ENCODE data around the gene PAX3.

Gene PAX3

GRCh38 chr2:222272446-222273015 is 26.3 kb downstream of the PAX3 start:
- DNase-seq, result peak in 1 of 58 donors; percentile 7

DNA sequence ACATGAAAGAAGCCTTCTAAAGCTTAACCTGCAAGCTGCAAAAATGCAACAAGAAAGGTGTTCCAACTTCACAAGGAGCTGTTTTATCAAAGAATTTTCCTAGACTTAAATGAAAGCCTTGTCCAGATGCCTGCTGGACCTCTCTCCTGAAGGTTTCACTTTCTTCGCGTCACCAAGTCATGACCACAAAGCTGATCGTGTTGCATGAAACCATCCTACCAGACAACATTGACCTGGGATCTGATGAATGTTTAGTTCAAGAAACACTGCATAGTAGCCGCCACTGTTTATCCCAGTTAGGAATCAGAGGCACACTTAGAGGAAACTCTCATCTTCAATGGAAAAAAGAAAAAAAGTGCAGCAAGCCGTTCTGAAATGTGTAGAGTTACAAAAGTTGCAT is 26.9 kb downstream of the PAX3 start:
- no peak for DNase-seq

- DNase-seq, result no peak
Observed at GRCh38 chr2:222270396-222270795, 28.4 kb downstream of the PAX3 start.

DNA sequence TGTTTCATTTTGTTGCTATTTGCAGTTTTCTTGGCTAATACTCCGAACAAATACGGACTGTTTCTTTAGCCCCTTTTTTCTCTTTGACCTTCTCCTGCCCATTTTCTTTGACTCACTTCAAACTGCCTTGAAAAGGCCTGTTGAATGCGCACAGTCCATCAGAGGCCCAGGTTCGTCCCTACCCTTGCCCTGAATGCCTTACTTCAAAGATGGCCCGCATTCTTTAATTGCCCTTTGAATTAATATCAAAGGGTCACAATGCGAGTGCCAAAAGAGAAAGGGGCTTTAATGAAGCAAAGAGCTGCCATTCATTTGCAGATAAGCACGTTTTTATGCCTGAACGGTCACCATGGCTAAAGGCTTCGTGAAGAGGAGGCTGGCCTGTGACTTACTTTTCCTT is 29.7 kb downstream of the PAX3 start:
- no peak for DNase-seq

- DNase-seq, result no peak
Observed at GRCh38 chr2:222268311-222268990, 30.3 kb downstream of the PAX3 start.

DNA sequence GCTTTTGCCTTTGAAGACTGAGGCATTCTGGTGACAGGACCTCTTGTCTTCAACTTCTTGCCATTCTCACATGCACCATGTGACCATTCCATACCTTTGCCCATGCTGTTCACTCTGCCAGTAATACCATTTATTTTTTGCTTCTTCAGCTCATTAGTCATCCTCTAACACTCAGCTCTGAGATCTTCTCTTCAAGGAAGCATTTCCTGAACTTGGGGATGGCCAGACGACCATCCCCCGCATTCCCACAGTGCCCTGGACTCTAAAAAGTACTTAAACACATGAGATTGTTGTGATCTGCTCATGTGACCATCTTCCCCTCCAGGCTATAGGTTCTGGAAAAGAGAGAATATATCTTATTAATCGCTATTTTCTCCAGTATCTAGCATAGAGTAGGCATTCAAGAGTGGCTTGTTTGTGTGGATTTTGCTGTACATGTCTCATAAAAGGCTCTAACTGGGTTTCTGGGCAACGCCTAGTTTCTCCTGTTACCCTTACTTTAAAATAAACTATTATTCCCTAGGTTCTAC is 33.9 kb downstream of the PAX3 start:
- no peak for DNase-seq

GRCh38 chr2:222261504-222261903 is 37.3 kb downstream of the PAX3 start:
- DNase-seq, result no peak

- no peak for DNase-seq
Observed at GRCh38 chr2:222257645-222258044, 41.2 kb downstream of the PAX3 start.

DNA sequence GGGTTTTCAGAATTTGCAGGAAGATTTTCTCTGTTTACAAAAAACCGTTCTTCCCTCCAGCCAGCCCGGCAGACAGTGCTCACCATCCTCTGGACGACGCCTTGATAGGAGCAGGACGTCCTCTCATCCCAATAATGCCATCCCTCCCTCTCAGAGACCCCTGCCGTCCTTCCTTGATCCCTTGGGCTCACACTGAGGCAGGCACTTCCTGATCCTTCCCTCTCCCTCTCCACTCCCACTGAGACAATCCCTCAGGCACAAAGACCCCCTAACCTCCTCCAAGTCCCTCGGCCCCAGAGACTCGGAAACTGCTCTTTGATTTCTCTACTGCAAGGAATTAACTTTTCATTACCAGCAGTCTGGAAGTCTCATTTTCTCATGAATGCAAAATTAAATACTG is 42.5 kb downstream of the PAX3 start:
- no peak for DNase-seq

DNA sequence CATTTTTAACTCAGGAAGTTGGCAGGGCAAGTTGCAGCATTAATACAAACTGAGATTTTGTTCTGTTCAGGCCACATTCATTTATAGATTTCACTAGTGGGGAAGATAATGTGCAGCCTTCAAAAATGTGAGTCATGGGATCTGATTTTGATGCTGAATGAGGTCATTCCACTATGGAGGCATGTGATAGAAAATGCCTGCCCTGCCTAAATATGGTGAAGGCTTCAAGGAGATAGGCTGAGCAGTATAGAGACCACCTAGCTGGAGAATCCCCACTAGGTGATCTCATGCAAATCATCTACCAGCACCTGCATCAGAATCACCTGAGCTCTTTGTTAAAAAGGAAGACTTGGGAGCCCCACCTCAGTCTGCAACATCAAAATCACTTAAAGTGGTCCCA is 43.7 kb downstream of the PAX3 start:
- DNase-seq, result no peak

GRCh38 chr2:222250313-222250712 is 48.5 kb downstream of the PAX3 start:
- DNase-seq, result no peak

DNA sequence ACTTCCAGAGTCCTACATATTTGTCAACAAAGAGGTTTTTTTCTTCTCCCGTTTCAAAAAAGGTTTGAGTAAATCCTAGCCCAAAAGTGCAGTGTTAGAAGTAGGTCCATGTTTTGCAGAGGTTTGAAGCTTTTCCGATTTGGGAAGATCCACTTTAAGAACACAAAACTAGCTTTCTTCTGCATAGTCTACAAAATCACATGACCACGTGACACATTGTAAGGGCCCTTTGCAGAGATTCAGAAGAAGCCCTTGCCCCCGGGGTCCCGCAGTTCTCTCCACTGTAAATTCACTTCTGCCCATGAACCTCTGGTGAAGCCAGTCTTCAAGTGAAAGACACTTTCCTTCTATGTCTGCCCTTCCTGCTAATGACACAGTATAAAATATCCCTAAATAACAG is 49.4 kb downstream of the PAX3 start:
- no peak for DNase-seq

DNA sequence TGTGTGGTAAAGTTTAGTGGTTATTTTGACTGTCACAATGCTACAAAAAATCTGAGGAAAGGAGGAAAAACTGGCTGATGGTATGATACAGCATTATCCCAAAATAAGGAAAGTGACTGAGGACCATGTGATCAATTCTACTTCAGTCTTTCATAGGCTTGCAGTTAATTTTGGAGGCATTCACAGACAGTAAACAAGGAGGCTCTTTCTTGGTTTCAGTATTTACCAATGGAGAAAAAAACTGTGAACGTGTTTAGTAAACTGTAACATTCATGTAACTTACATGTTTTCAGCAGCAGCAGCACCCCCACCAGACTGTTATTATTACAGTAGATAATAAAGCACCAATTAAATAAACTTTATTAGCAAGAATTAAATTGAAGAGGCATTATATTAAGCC is 50.0 kb downstream of the PAX3 start:
- DNase-seq, result no peak

GRCh38 chr2:222248256-222248655 is 50.5 kb downstream of the PAX3 start:
- DNase-seq, result no peak

- DNase-seq, result no peak
Observed at GRCh38 chr2:222242532-222242931, 56.3 kb downstream of the PAX3 start.

DNA sequence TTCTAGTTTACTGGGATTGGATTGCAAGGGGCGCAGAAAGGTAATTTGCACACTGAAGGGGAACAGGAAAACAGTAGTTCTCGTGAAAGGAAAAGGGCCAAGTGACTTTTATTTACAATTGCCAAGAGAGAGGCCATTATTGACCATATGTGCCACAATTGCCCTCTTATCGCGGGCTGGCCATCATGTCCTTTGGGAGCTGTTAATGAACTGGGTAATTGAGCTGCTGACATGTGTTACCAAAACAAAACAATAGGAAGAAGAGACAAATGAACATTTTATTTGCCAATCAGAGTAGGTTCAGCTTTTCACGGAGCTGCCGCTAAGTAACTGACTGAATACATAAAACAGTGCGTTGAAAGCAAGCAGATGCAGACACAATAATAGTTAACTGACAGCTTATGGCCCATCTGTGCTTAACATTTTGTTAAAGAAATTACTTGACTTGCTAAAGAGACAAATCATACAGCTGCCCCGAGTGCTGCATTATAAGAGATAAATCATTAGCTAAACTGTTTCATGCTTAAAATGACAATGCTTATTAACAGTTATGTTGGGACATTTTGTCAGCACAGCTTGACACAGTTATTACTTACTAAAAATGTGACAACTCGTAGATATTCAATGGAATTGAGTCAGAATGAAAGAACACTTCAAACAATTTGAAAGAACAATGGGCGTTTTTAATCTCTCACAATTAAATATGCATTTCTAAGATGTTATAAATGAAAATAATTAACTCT is 57.5 kb downstream of the PAX3 start:
- DNase-seq, result no peak

GRCh38 chr2:222240676-222241049 is 58.1 kb downstream of the PAX3 start:
- no peak for DNase-seq

DNA sequence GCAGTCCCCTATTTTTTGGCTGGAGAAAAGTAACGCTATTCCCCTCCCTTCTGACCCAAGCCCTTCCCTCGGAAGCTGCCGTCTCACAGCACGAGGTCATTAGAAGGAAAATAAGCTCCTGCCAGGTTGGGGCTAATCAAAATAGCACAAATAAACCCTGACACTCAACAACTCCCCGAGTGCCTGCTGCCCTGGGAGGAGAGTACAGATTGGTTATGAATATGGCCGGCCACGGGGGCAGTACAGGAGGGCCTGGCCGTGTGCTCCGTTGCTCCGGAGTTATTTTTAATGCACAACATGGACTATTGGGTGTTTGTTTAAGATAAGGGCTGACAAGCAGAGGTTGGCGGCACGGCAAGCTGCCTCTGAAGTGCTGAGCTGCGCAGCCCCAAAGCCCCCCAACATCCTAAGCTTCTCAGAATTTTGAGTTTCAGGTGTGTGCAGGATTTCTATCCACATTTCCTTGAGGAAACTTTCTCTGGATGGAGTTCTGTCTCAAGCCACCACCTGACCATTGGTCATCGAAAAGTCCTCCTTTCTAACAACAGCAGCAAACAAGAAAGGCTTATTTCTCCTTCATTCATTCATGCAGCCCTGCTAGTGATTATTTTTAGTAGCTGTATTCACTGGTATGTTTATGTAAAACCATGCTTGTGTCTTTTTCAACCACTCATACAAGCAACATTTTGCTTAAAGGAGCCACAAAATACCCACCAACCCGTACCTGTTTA is 58.7 kb downstream of the PAX3 start:
- no peak for DNase-seq

DNA sequence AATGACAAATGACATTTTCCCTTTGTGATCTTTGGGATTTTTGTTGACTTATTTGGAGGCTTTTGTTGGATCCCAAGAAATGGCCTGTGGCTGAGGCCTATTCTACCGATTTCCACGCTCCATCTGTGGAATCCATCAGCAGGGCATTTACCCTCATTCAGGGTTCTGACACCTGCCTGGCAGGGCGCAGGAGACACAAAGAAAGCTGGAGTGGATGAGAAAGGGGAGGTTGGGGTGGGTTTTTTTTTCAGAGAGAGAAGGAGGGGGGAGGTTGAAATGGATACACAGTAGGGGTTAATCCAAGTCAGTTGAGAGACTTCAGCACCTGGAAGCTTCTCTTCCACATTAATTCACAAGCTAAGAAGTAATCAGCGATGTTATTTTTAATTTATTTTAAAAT is 59.7 kb downstream of the PAX3 start:
- DNase-seq, result no peak

- DNase-seq, result no peak
Observed at GRCh38 chr2:222238072-222238471, 60.7 kb downstream of the PAX3 start.

DNA sequence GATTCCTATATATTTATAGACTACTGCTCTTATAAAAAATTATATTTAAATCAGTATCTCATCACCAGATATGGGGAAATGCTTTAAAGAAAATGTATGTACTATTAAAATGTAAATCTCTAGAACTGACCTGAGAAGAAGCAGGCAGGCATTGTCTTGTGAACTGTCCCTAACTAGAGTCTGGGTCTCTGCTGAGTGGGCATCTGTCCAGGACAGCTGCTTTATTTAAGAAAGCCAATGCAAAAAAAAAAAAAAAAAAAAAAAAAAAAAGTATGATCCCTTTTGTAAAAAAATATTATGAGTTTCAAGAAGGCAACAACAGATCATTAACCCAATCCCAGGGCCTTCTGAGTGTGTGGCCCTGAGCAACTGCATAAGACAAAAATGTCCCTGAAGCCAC is 66.0 kb downstream of the PAX3 start:
- DNase-seq, result no peak

GRCh38 chr2:222232372-222232771 is 66.4 kb downstream of the PAX3 start:
- no peak for DNase-seq
